ENCODE data around the gene SLC5A1.
A peak's percentile ranks its signal among the peaks of the same experiment; 100 is the strongest.

SLC5A1 gene

GRCh38 chr22:32050678-32051515 lies 7.8 kb downstream of the SLC5A1 start:
- DNase-seq (ENCODE audit: low read depth in 2 of 2): peak; percentile 36 to 38

GRCh38 chr22:32052244-32052643 lies 9.2 kb downstream of the SLC5A1 start:
- no peak for DNase-seq (ENCODE audit: low read depth in 2 of 2)

- no peak for DNase-seq (ENCODE audit: low read depth in 2 of 2)
Observed at GRCh38 chr22:32052936-32053791, 10.1 kb downstream of the SLC5A1 start.

DNA sequence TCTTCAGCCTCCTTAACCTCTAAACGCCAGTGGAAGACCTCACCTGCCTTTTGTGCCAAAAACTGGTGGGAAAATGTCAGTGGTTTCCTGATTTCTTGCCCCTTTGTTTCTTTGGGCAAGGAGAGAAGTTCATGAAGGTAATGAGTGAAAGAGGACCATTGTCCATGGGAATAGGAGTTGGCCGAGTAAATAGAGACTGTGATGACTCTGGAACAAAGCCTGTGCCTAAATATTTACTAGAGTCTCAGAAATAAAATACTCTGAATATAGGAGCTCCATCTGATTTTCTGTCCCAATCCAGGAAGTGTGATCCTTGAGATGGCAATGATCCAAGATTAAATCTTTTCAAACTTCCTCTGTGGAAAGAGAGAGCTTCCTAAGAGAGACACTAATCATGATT lies 12.0 kb downstream of the SLC5A1 start:
- DNase-seq (ENCODE audit: low read depth in 2 of 2): no peak

- DNase-seq (ENCODE audit: low read depth in 2 of 2): no peak
Observed at GRCh38 chr22:32058656-32059260, 15.7 kb downstream of the SLC5A1 start.

DNA sequence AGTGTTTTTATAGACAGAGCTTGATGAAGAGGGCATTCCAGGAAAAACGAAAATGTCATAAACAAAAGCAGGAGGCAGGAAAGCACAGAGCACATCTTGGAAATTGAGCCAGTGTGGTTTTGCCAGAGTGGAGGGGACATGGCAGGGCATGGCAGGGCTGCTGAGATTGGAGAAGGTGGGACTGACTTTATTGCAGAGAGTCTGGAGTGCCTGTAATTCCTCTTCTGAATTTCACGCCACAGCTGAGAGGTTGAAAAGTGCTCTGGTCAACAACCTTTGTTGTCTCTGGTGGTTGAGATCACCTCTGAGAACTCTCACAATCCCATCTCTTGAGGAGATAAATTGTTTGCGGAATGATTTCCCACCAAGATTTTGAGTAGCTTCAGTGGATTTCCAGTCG lies 16.4 kb downstream of the SLC5A1 start:
- no peak for DNase-seq (ENCODE audit: low read depth in 2 of 2)

- DNase-seq (ENCODE audit: low read depth in 2 of 2): no peak
Observed at GRCh38 chr22:32063701-32064100, 20.6 kb downstream of the SLC5A1 start.

DNA sequence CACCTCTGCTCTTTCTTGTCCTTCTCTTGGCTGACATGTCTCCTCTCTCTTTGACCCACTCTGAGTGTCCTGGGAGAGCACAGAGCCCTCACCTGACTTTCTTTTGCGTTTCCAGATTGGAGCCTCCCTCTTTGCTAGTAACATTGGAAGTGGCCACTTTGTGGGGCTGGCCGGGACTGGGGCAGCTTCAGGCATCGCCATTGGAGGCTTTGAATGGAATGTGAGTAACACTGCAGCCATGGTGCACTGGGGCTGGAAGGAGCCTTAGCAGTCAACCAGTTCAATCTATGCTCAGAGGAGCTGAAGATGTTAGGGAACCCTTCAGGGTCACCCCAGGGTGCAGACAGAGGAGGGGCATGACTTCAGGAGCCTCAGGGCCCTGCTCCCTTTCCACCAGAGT lies 23.8 kb downstream of the SLC5A1 start:
- DNase-seq (ENCODE audit: low read depth in 2 of 2): no peak

GRCh38 chr22:32067613-32068012 lies 24.6 kb downstream of the SLC5A1 start:
- DNase-seq (ENCODE audit: low read depth in 2 of 2): no peak

DNA sequence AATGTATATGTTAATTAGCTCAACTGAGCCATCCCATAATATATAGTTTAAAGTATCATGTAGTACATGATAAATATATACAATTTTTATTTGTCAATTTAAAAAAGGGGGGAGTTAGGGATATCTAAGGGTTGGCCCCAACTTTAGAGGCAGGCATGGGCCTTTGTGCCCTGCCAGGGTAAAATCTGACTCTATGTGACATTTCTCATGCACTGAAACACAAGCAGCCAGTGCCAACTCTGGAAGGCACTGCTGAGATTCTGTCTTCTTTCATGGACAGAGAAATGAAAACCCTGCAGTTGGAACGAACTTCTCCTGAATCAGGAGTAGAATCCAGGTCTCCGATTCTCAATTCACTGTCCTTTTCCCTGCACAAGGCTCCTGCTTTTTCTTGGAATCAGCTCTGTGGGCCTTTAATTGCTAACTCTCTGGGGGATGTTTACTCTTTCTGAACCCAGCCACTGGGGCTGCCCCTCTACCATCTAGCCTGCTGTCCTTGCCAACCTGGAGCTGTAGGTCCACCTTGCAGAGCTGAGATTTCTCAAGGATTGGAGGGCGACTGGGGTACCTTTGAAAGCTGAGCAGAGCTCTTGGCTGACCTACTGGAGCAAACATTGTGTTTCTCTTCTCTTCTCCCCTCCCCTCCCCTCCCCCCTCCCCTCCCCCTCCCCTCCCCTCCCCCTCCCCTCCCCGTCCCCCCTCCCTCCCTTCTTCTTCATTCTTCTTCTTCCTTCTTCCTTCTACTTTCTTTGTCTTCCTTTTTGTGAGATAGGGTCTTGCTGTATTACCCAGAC lies 26.7 kb downstream of the SLC5A1 start:
- no peak for DNase-seq (ENCODE audit: low read depth in 2 of 2)

DNA sequence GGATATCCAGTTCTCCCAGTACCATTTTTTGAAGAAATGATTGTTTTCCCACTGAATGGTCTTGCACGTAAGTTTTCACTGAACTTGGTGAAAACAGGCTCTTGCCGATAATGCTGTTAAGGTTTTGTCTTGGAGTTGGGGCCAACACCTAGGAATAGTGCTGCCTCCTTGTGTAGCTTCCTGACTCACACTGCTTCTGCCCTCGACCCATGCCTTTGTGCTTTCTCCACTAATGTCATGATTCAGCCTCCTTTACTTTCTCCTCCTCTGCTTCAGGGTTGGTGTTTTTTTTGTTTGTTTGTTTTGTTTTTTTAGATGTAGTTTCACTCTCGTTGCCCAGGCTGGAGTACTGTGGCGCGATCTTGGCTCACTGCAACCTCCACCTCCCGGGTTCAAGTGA lies 30.2 kb downstream of the SLC5A1 start:
- DNase-seq (ENCODE audit: low read depth in 2 of 2): no peak

GRCh38 chr22:32073823-32074380 lies 30.8 kb downstream of the SLC5A1 start:
- DNase-seq (ENCODE audit: low read depth in 2 of 2): no peak

- no peak for DNase-seq (ENCODE audit: low read depth in 2 of 2)
Observed at GRCh38 chr22:32075997-32076760, 33.1 kb downstream of the SLC5A1 start.

DNA sequence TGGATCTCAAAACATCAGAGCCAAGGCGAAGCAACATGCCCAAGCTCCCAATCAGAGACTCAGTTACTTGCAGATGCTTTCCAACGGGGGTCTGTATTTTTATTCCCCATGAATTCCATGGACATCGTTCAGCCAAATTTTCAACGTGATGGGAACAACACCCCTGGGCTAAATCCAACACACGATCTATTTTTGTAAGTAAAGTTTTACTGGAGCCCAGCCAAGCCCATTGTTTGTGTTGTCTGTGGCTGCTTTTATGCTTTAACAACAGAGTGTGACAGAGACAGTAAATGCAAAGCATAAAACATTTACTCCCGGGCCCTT lies 33.7 kb downstream of the SLC5A1 start:
- DNase-seq (ENCODE audit: low read depth in 2 of 2): no peak

- DNase-seq (ENCODE audit: low read depth in 2 of 2): no peak
Observed at GRCh38 chr22:32077151-32077550, 34.1 kb downstream of the SLC5A1 start.

DNA sequence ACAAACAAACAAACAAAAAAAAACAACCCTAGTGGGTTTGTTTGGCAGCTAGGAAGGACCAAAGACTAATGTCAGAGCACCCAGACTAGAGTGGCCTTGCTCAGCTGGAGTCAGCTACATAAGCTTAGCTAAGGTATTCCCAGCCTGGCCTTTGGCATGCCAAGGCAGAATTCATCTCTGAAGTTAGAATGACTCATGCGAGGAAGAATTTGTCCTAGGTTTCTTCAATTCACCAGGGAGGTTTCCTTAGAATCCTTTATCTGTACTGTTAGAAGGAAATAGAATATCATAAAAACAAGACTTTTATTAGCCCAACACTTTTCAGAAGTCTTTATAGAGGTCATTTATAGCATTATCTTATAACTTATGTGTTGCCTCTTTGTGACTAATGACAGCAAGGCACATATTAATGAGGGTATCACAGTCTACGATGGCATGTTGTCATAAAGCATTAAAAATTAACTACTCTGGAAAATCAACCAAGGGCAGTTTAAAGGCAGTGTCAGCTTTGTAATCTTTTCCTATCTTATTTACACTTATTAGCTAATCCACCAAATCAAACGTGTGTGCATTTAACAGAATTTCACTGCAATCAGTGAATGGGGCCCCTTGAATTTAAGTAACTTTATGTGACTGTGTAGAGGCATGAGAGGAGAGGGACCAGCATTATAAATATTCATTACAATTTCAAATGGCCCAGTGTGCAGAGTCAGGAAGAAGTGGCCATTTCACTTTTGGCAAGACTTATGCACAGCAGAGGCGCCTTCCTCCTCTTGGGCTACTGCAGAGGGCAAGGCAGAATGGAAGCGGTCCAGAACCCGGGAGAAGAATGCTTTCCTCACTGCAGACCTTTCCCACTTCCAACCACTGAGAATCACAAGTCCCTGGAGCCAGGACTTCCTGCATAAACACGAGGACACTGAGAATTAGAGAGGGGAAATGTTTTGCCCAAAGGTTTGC lies 36.3 kb downstream of the SLC5A1 start:
- no peak for DNase-seq (ENCODE audit: low read depth in 2 of 2)

- no peak for DNase-seq (ENCODE audit: low read depth in 2 of 2)
Observed at GRCh38 chr22:32080904-32081303, 37.8 kb downstream of the SLC5A1 start.

DNA sequence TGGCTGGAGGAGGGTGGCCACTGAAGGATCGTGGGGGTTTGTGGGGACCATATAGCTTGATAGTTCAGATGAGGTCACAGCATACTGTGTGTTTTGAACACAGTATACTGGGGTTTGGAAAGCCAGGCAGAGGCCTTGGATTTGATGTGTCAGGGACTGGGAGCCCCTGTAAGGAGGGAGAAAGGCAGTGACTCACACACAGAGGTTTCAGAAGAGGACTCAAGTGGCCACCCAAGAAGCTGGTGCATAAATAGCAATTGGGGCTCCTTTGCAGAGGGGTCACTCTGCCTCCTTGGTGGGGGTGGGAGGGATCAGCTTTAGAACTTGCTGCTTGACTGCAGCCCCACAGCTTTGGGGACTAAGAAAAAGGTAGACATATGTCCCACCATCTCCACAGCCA lies 39.3 kb downstream of the SLC5A1 start:
- DNase-seq (ENCODE audit: low read depth in 2 of 2): no peak

- DNase-seq (ENCODE audit: low read depth in 2 of 2): no peak
Observed at GRCh38 chr22:32083000-32083399, 39.9 kb downstream of the SLC5A1 start.

GRCh38 chr22:32083814-32084213 lies 40.8 kb downstream of the SLC5A1 start:
- no peak for DNase-seq (ENCODE audit: low read depth in 2 of 2)

All from stimulated activated CD8-positive, alpha-beta memory T cell treated with anti-CD3 and anti-CD28 coated beads, Interleukin-7, amount 100 ng/mL, for 4 hours (primary cell).